H1 (cell line): ENCODE results near the gene KCNH1. TPM values are rescaled to one million over a fixed set of nuclear protein-coding genes. Genes with fewer than 3 reads are reported as not detected.

ENCODE experiments used
- CTCF ChIA-PET: fragments of 300-600 bp; sonication (Branson Sonifier 250); formaldehyde crosslinking; loops from one replicate; lab custom pipeline; 2021; ENCODE audit not compliant: partially characterized antibody; lab: Charles Lee
- POLR2A ChIA-PET: fragments of 300-600 bp; sonication (Branson Sonifier 250); formaldehyde crosslinking; loops from one replicate; lab custom pipeline; 2021; ENCODE audit warnings: inconsistent platforms; ENCODE audit not compliant: partially characterized antibody; lab: Charles Lee
- DNase-seq, 2 experiments: peaks; one replicate each; pipeline versions ENCODE4 v3.0.0 to v3.0.0-alpha.2; 2010 to 2022; ENCODE audit warnings: low spot score in 2 of 2, low read depth in 1 of 2, mixed read lengths in 1 of 2
- FAIRE-seq: peaks from 2 replicates; lab custom pipeline; 2011; peaks lifted over from hg19 to GRCh38; lab: Jason Lieb, UNC
- H2AFZ ChIP-seq: 2 replicates; pipeline ENCODE4 v1.8.1; 2012; ENCODE audit warnings: low read length, inconsistent platforms
- H2AK5ac ChIP-seq: 2 replicates; pipeline ENCODE4 v1.6.1; 2013; ENCODE audit warnings: low read depth, low read length
- H2BK120ac ChIP-seq: replicated peaks from 2 replicates; pipeline ENCODE3; 2013; ENCODE audit warnings: low read depth, low read length, inconsistent platforms
- H2BK12ac ChIP-seq: 2 replicates; pipeline ENCODE4 v1.6.1; 2013; ENCODE audit warnings: low read depth, low read length
- H2BK15ac ChIP-seq: 2 replicates; pipeline ENCODE4 v1.6.1; 2013; ENCODE audit warnings: low read length
- H2BK20ac ChIP-seq: 2 replicates; pipeline ENCODE4 v1.6.1; 2013; ENCODE audit warnings: low read length
- H2BK5ac ChIP-seq: 2 replicates; pipeline ENCODE4 v1.6.1; 2013; ENCODE audit warnings: low read depth, low read length
- H3K14ac ChIP-seq: 2 replicates; pipeline ENCODE4 v1.6.1; 2013; ENCODE audit warnings: inconsistent platforms; ENCODE audit not compliant: insufficient read length
- H3K18ac ChIP-seq: 2 replicates; pipeline ENCODE4 v1.6.1; 2013; ENCODE audit warnings: low read length; ENCODE audit errors: extremely low read depth
- H3K23ac ChIP-seq: 2 replicates; pipeline ENCODE4 v1.6.1; 2013; ENCODE audit warnings: inconsistent platforms; ENCODE audit not compliant: insufficient read length
- H3K23me2 ChIP-seq: 2 replicates; pipeline ENCODE4 v1.6.1; 2013; ENCODE audit warnings: low read depth, low read length
- H3K27ac ChIP-seq: 2 replicates; pipeline ENCODE4 v1.6.1; 2011; ENCODE audit warnings: low read depth, low read length, inconsistent platforms
- H3K27me3 ChIP-seq, 4 experiments: replicated peaks in 1 of 4; 1 replicate in 1 of 4; 2 replicates in 3 of 4; pipeline versions ENCODE4 v1.6.1 to v1.8.1; 2011 to 2013; ENCODE audit warnings: low read length in 3 of 4, mild to moderate bottlenecking in 3 of 4, inconsistent platforms in 2 of 4, mixed read lengths in 2 of 4, moderate library complexity in 1 of 4; ENCODE audit not compliant: control insufficient read depth in 3 of 4, insufficient read depth in 3 of 4; ENCODE audit errors: extremely low read depth in 1 of 4
- H3K36me3 ChIP-seq, 4 experiments: 2 replicates each; pipeline versions ENCODE4 v1.6.1 to v1.8.1; 2011 to 2013; ENCODE audit warnings: mild to moderate bottlenecking in 4 of 4, low read length in 3 of 4, moderate library complexity in 2 of 4, control low read depth in 1 of 4, inconsistent platforms in 1 of 4; ENCODE audit not compliant: insufficient read depth in 4 of 4, control insufficient read depth in 2 of 4
- H3K4ac ChIP-seq: replicated peaks from 2 replicates; pipeline ENCODE3; 2013; ENCODE audit warnings: low read length, low read depth, mixed read lengths, inconsistent platforms; ENCODE audit not compliant: insufficient read length
- H3K4me1 ChIP-seq, 4 experiments: replicated peaks in 1 of 4; 1 replicate in 1 of 4; 2 replicates in 3 of 4; pipeline versions ENCODE4 v1.6.1 to v1.8.1; 2011 to 2013; ENCODE audit warnings: low read length in 3 of 4, inconsistent platforms in 2 of 4, mixed read lengths in 1 of 4; ENCODE audit not compliant: insufficient read depth in 4 of 4, control insufficient read depth in 3 of 4
- H3K4me2 ChIP-seq, 2 experiments: 2 replicates each; pipeline versions ENCODE4 v1.6.1 to v1.8.1; 2011 to 2013; ENCODE audit warnings: low read depth in 2 of 2, low read length in 2 of 2, control low read depth in 1 of 2, inconsistent platforms in 1 of 2, mild to moderate bottlenecking in 1 of 2; ENCODE audit not compliant: insufficient read depth in 1 of 2
- H3K4me3 ChIP-seq, 4 experiments: fragments of 200-600, 300-600 bp in 1 of 4; sonication (generic), shearing (Covaris generic), sonication (Bioruptor Twin) in 1 of 4; 2 replicates each; pipeline versions ENCODE4 v1.5.1 to v1.8.1; 2011 to 2016; ENCODE audit warnings: low read length in 4 of 4, low read depth in 3 of 4, control low read depth in 2 of 4, inconsistent platforms in 2 of 4, mild to moderate bottlenecking in 2 of 4, mixed read lengths in 1 of 4, moderate library complexity in 1 of 4; ENCODE audit not compliant: insufficient read depth in 2 of 4; ENCODE audit errors: extremely low read depth in 1 of 4
- H3K56ac ChIP-seq: replicated peaks from 2 replicates; pipeline ENCODE3; 2013; ENCODE audit warnings: low read depth, mild to moderate bottlenecking, mixed read lengths, low read length, inconsistent platforms; ENCODE audit not compliant: insufficient read length
- H3K79me1 ChIP-seq: 2 replicates; pipeline ENCODE4 v1.6.1; 2013; ENCODE audit warnings: low read depth, low read length, control low read depth
- H3K79me2 ChIP-seq, 2 experiments: 2 replicates each; pipeline versions ENCODE4 v1.6.1 to v1.8.1; 2012 to 2013; ENCODE audit warnings: low read length in 2 of 2, mild to moderate bottlenecking in 2 of 2, inconsistent platforms in 1 of 2; ENCODE audit not compliant: insufficient read depth in 2 of 2, control insufficient read depth in 1 of 2
- H3K9ac ChIP-seq, 4 experiments: replicated peaks in 1 of 4; 1 replicate in 1 of 4; 2 replicates in 3 of 4; pipeline versions ENCODE4 v1.6.1 to v1.8.1; 2011 to 2013; ENCODE audit warnings: low read depth in 3 of 4, low read length in 3 of 4, control low read depth in 2 of 4, mild to moderate bottlenecking in 2 of 4, moderate library complexity in 2 of 4, inconsistent platforms in 1 of 4; ENCODE audit errors: extremely low read depth in 1 of 4
- H3K9me3 ChIP-seq, 2 experiments: 2 replicates each; pipeline versions ENCODE4 v1.6.1 to v1.8.1; 2012 to 2013; ENCODE audit warnings: mild to moderate bottlenecking in 2 of 2, moderate library complexity in 2 of 2, control low read depth in 1 of 2, inconsistent platforms in 1 of 2, low read depth in 1 of 2, low read length in 1 of 2, mixed read lengths in 1 of 2; ENCODE audit not compliant: insufficient read depth in 2 of 2
- H4K20me1 ChIP-seq, 2 experiments: replicated peaks in 1 of 2; 2 replicates each; pipeline versions ENCODE3 to v1.8.1; 2011 to 2013; ENCODE audit warnings: inconsistent platforms in 2 of 2, low read length in 2 of 2, mild to moderate bottlenecking in 1 of 2; ENCODE audit not compliant: insufficient read depth in 2 of 2, control insufficient read depth in 1 of 2
- H4K5ac ChIP-seq: 2 replicates; pipeline ENCODE4 v1.6.1; 2013; ENCODE audit warnings: low read length, low read depth, mixed read lengths, inconsistent platforms; ENCODE audit not compliant: insufficient read length
- H4K8ac ChIP-seq: 2 replicates; pipeline ENCODE4 v1.8.0; 2013; ENCODE audit warnings: mild to moderate bottlenecking, moderate library complexity, low read length, inconsistent platforms; ENCODE audit not compliant: insufficient read depth; ENCODE audit errors: extremely low read depth
- H4K91ac ChIP-seq: replicated peaks from 2 replicates; pipeline ENCODE3; 2013; ENCODE audit warnings: low read length, mixed read lengths, inconsistent platforms; ENCODE audit not compliant: insufficient read length
- CBX5 ChIP-seq: fragments of 300-800, 300-1000 bp; sonication (generic); IDR thresholded peaks from 2 replicates; pipeline ENCODE4 v1.7.1; 2016; ENCODE audit warnings: antibody characterized with exemption, low read length, low read depth
- CTBP2 ChIP-seq: IDR thresholded peaks from 2 replicates; pipeline ENCODE4 v1.7.0; 2011; ENCODE audit warnings: borderline replicate concordance, mild to moderate bottlenecking, moderate library complexity, mixed read lengths, low read length; ENCODE audit not compliant: insufficient read depth, insufficient read length
- E2F6 ChIP-seq: IDR thresholded peaks from 2 replicates; pipeline ENCODE4 v1.6.1; 2012; ENCODE audit warnings: inconsistent platforms
- EGR1 ChIP-seq: IDR thresholded peaks from 2 replicates; pipeline ENCODE4 v1.6.1; 2011; ENCODE audit warnings: low read depth, low read length, borderline replicate concordance
- KDM1A ChIP-seq: fragments of 200-600, 300-600 bp; sonication (generic); IDR thresholded peaks from 2 replicates; pipeline ENCODE4 v1.7.1; 2016; ENCODE audit warnings: mild to moderate bottlenecking, low read length, borderline replicate concordance
- KDM4A ChIP-seq: IDR thresholded peaks from one replicate; pipeline ENCODE4 v1.7.1; 2012; ENCODE audit warnings: low read depth, mild to moderate bottlenecking, moderate library complexity, low read length, inconsistent platforms; ENCODE audit not compliant: severe bottlenecking
- MAX ChIP-seq: IDR thresholded peaks from 2 replicates; pipeline ENCODE4 v1.6.1; 2012; ENCODE audit warnings: inconsistent platforms
- PHF8 ChIP-seq: fragments of 200-600 bp; sonication (generic); conservative IDR thresholded peaks from 2 replicates; pipeline ENCODE4 v1.7.1; 2012; ENCODE audit warnings: low read depth, mild to moderate bottlenecking, inconsistent platforms, low read length, moderate library complexity
- RAD21 ChIP-seq, 2 experiments: IDR thresholded peaks in 1 of 2; conservative IDR thresholded peaks in 1 of 2; 2 replicates each; pipeline ENCODE4 v1.6.1; 2011; ENCODE audit warnings: low read depth in 2 of 2, low read length in 2 of 2, improper control_type of control experiment in 1 of 2, inconsistent platforms in 1 of 2, mild to moderate bottlenecking in 1 of 2, moderate library complexity in 1 of 2
- RXRA ChIP-seq: IDR thresholded peaks from 2 replicates; pipeline ENCODE4 v1.6.1; 2011; ENCODE audit warnings: low read depth, mild to moderate bottlenecking, low read length, moderate library complexity; ENCODE audit not compliant: insufficient read depth
- SIRT6 ChIP-seq: IDR thresholded peaks from one replicate; pipeline ENCODE4 v1.7.1; 2012; ENCODE audit warnings: low read length, inconsistent platforms
- SP1 ChIP-seq: IDR thresholded peaks from 2 replicates; pipeline ENCODE4 v1.6.1; 2011; ENCODE audit warnings: low read depth, low read length
- SP2 ChIP-seq: IDR thresholded peaks from 2 replicates; pipeline ENCODE4 v1.6.1; 2012; ENCODE audit warnings: mild to moderate bottlenecking, low read length, inconsistent platforms
- SUZ12 ChIP-seq: fragments of 200-600 bp; sonication (generic); IDR thresholded peaks from 2 replicates; pipeline ENCODE4 v1.6.1; 2012; ENCODE audit warnings: mild to moderate bottlenecking, inconsistent platforms, low read length, moderate library complexity, mixed read lengths
- WGBS, 2 experiments: shearing (Covaris generic) in 1 of 2; methylation state at CpG; one replicate each; pipeline versions ENCODE4 v1.1.6 to v1.1.7; 2013 to 2015; ENCODE audit warnings: low lambda C conversion rate in 2 of 2, mixed read lengths in 2 of 2, inconsistent platforms in 1 of 2, low coverage in 1 of 2, missing lambda C conversion rate in 1 of 2; ENCODE audit not compliant: insufficient replicate concordance in 2 of 2, insufficient coverage in 1 of 2, insufficient read length in 1 of 2; ENCODE audit errors: extremely low coverage in 1 of 2, missing lambda C conversion rate in 1 of 2; 5-methylcytosine and 5-hydroxymethylcytosine counted together
- polyA plus RNA-seq, 7 experiments: library from polyadenylated mRNA; depleted of rRNA in 3 of 7; stranded (reverse) in 5 of 7; unstranded in 2 of 7; fragments of >200 nt in 5 of 7; fragments of 200-250 nt in 2 of 7; gene quantifications; 1 replicate in 5 of 7; 2 replicates in 1 of 7; 4 replicates in 1 of 7; pipeline versions ENCODE4 v1.2.1 to v1.2.3, GENCODE V29; 2011 to 2013; ENCODE audit warnings: missing spikeins in 2 of 7, mixed read lengths in 2 of 7
- total RNA-seq: library from RNA; stranded (reverse); fragmentation: NEBNext Ultra II Directional; extraction: Animal tissue kit (Norgen Biotek cat#: 25700); gene quantifications from 2 replicates; pipeline ENCODE4 v1.2.1, GENCODE V29; 2021

Gene KCNH1
- total and polyA plus RNA-seq, 2 of the 8 experiments (the other 6 are each of a cell fraction or from before 2014, with no cell fraction given) = 0.27 to 0.34 TPM

- Histone ChIP-seq H3K9me3 (no peaks in the 10 kb centered on the region), H2AFZ (no peak overlapping the region), H3K4ac (no peak overlapping the region), H3K79me2 (no peaks in the 10 kb centered on the region), H2BK120ac (no peak overlapping the region), H2BK12ac (no peak overlapping the region), H3K56ac (no peak overlapping the region), H4K5ac (no peak overlapping the region), H4K20me1 (no peaks in the 10 kb centered on the region), H2BK5ac (no peak overlapping the region), H3K4me2 (no peak overlapping the region), H3K27me3 (no peaks in the 10 kb centered on the region), H3K23me2 (no peaks in the 10 kb centered on the region), H2BK15ac (no peak overlapping the region), H2AK5ac (no peak overlapping the region), H3K9ac (no peak overlapping the region), H4K91ac (no peak overlapping the region), H3K14ac (no peak overlapping the region), H4K8ac (no peak overlapping the region), H3K4me3 (no peak overlapping the region), H2BK20ac (no peak overlapping the region), H3K4me1 (no peaks in the 10 kb centered on the region), H3K79me1 (no peaks in the 10 kb centered on the region), H3K23ac (no peak overlapping the region), H3K36me3 (no peaks in the 10 kb centered on the region; a peak in 1 of 8 replicates), H3K27ac (no peak overlapping the region), H3K18ac (no peak overlapping the region)
- DNase-seq = no peak
- ChIA-PET CTCF (interaction anchor here (0.7 kb wide), 1 partner anchor 169 kb away, joined by 3 read pairs; no protein-coding TSS in a partner anchor), POLR2A (no interaction called here)
- WGBS, 2 experiments = 82% methylated on average over 1 of the region's 1 CpG; no CpG with 5 or more reads in 1 of the 2 experiments
- no peak for FAIRE-seq
- TF ChIP-seq MAX (no peak), EGR1 (no peak), SP1 (no peak), SP2 (no peak), PHF8 (no peak), RXRA (no peak), RAD21 (IDR thresholded peaks at IDR 0.05 in 1 of 2, conservative IDR thresholded peaks at IDR 0.05 in 1 of 2; ENCODE audit: low read depth in 2 of 2, low read length in 2 of 2) (no peak), CBX5 (no peak), KDM1A (no peak), KDM4A (no peak), E2F6 (no peak), SIRT6 (no peak), CTBP2 (no peak), SUZ12 (no peak)
Observed at GRCh38 chr1:210783925-210784324, 350.0 kb downstream of the KCNH1 start.
